A673 (cell line): Measurements from ENCODE around the gene CKM. TPM values are rescaled to one million over a fixed set of nuclear protein-coding genes. Genes with fewer than 3 reads are reported as not detected.
"Not testable (repeated sequence)": the region's sequence is repeated elsewhere in the genome, so short reads cannot be mapped to it uniquely, and the experiment has no call there.

Experiments used
- BruUV-seq: library from RNA; stranded (reverse); fragments of 400-500 nt; replicated peaks from 2 replicates; lab custom pipeline; 2021; lab: Mats Ljungman, UMichigan
- CTCF ChIA-PET: fragments of 300-600 bp; sonication (Branson Sonifier 250); formaldehyde crosslinking; loops from one replicate; lab custom pipeline; 2022; ENCODE audit warnings: antibody characterized with exemption; lab: Charles Lee
- POLR2A ChIA-PET: fragments of 300-600 bp; sonication (Branson Sonifier 250); formaldehyde crosslinking; loops from one replicate; lab custom pipeline; 2022; ENCODE audit warnings: antibody characterized with exemption; ENCODE audit not compliant: low non-redundant PET; lab: Charles Lee
- DNase-seq: peaks from one replicate; pipeline ENCODE4 v3.0.0-alpha.2; 2015; ENCODE audit warnings: low spot score
- H3K27ac ChIP-seq: fragments of 200-600 bp; sonication (generic); 2 replicates; pipeline ENCODE4 v1.5.1; 2016; ENCODE audit warnings: mixed run types, low read depth, mild to moderate bottlenecking, mixed read lengths, antibody characterized with exemption, low read length; ENCODE audit not compliant: poor library complexity, severe bottlenecking
- H3K27me3 ChIP-seq: fragments of 200-600 bp; sonication (generic); replicated peaks from 2 replicates; pipeline ENCODE4 v1.6.1; 2017; ENCODE audit warnings: mixed run types, low read depth, mild to moderate bottlenecking, mixed read lengths, antibody characterized with exemption, low read length; ENCODE audit not compliant: insufficient read depth, poor library complexity
- H3K36me3 ChIP-seq: fragments of 200-600 bp; sonication (generic); 2 replicates; pipeline ENCODE4 v1.6.1; 2016; ENCODE audit warnings: mixed run types, mild to moderate bottlenecking, mixed read lengths, antibody characterized with exemption, low read length; ENCODE audit not compliant: insufficient read depth, poor library complexity, severe bottlenecking
- H3K4me1 ChIP-seq: fragments of 200-600 bp; sonication (generic); 2 replicates; pipeline ENCODE4 v1.6.1; 2017; ENCODE audit warnings: mixed run types, mild to moderate bottlenecking, mixed read lengths, antibody characterized with exemption, low read length; ENCODE audit not compliant: insufficient read depth, poor library complexity, severe bottlenecking
- H3K4me3 ChIP-seq: fragments of 200-600 bp; sonication (generic); 2 replicates; pipeline ENCODE4 v1.5.1; 2016; ENCODE audit warnings: low read depth, mixed run types, mild to moderate bottlenecking, mixed read lengths, low read length; ENCODE audit not compliant: poor library complexity, severe bottlenecking
- H3K9me3 ChIP-seq: fragments of 200-600 bp; sonication (generic); 2 replicates; pipeline ENCODE4 v1.6.1; 2016; ENCODE audit warnings: mixed run types, low read depth, mild to moderate bottlenecking, mixed read lengths, antibody characterized with exemption, low read length; ENCODE audit not compliant: poor library complexity, severe bottlenecking
- CTCF ChIP-seq: fragments of 300-800, 200-600 bp; sonication (generic); conservative IDR thresholded peaks from 2 replicates; pipeline ENCODE4 v1.5.1; 2017; ENCODE audit warnings: low read depth, mild to moderate bottlenecking, antibody characterized with exemption, low read length, moderate library complexity, mixed read lengths
- EZH2 ChIP-seq: fragments of 200-600 bp; sonication (generic); IDR thresholded peaks from 2 replicates; pipeline ENCODE4 v1.6.1; 2017; ENCODE audit warnings: borderline replicate concordance, low read depth, mild to moderate bottlenecking, mixed read lengths, antibody characterized with exemption, low read length; ENCODE audit not compliant: poor library complexity, severe bottlenecking
- intact Hi-C: fragments of 100-400 bp; cut with micrococcal nuclease; formaldehyde crosslinking; loops from one replicate; pipeline ENCODE4 v1.10.0; 2022; ENCODE audit not compliant: unreplicated experiment
- total RNA-seq: library from RNA; stranded (reverse); gene quantifications from 2 replicates; pipeline ENCODE4 v1.2.3, GENCODE V29; 2021

Gene CKM
- total RNA-seq, 1 experiment from 2014 or later = not detected

- Histone ChIP-seq H3K4me3 (no peak overlapping the region), H3K27me3 (no peaks in the 10 kb centered on the region), H3K4me1 (no peaks in the 10 kb centered on the region), H3K9me3 (no peaks in the 10 kb centered on the region), H3K36me3 (no peaks in the 10 kb centered on the region), H3K27ac (no peak overlapping the region)
- POLR2A ChIA-PET = no interaction called here
- DNase-seq = no peak
- intact Hi-C loops = no loop called here
- TF ChIP-seq CTCF (no peak), EZH2 (no peak)
- no TSS peak for BruUV-seq
- CTCF ChIA-PET = no interaction called here
Observed at GRCh38 chr19:45311621-45312020, 11.1 kb downstream of the CKM start.

GRCh38 chr19:45309322-45309721 is 13.4 kb downstream of the CKM start:
- DNase-seq, POLR2A ChIA-PET, BruUV-seq, H3K4me3 ChIP-seq, H3K27ac ChIP-seq, H3K9me3 ChIP-seq, H3K27me3 ChIP-seq, intact Hi-C loops, H3K36me3 ChIP-seq, H3K4me1 ChIP-seq: not testable (repeated sequence)
- CTCF ChIA-PET = interaction anchor here (0.6 kb wide), 1 partner anchor 89 kb away, joined by 6 read pairs; no protein-coding TSS in a partner anchor

GRCh38 chr19:45307361-45307760 is 15.3 kb downstream of the CKM start:
- Histone ChIP-seq H3K4me3 (no peak overlapping the region), H3K9me3 (no peaks in the 10 kb centered on the region), H3K36me3 (no peaks in the 10 kb centered on the region), H3K27ac (no peak overlapping the region), H3K4me1 (peaks cover 4% of the 10 kb centered on the region), H3K27me3 (no peaks in the 10 kb centered on the region)
- CTCF ChIA-PET = interaction anchor here (0.6 kb wide), 1 partner anchor 30 kb away, joined by 10 read pairs; no protein-coding TSS in a partner anchor
- POLR2A ChIA-PET = no interaction called here
- intact Hi-C loops = no loop called here
- TF ChIP-seq EZH2 (no peak), CTCF (no peak)
- BruUV-seq = no TSS peak
- no peak for DNase-seq

- TF ChIP-seq EZH2 (no peak), CTCF (no peak)
- Histone ChIP-seq H3K36me3 (no peaks in the 10 kb centered on the region), H3K4me1 (peaks cover 4% of the 10 kb centered on the region), H3K9me3 (no peaks in the 10 kb centered on the region), H3K4me3 (no peak overlapping the region), H3K27me3 (no peaks in the 10 kb centered on the region), H3K27ac (no peak overlapping the region)
- ChIA-PET POLR2A (interaction anchor here (0.5 kb wide), 1 partner anchor 570 kb away, joined by 10 read pairs; no protein-coding TSS in a partner anchor), CTCF (interaction anchor here (0.6 kb wide), 1 partner anchor 535 kb away, joined by 5 read pairs; no protein-coding TSS in a partner anchor)
- no TSS peak for BruUV-seq
- peak; percentile 70 for DNase-seq
- intact Hi-C loops = no loop called here
Observed at GRCh38 chr19:45306518-45307027, 16.1 kb downstream of the CKM start.
